ENCODE measurements around the gene STRADA. TPM values are rescaled to one million over a fixed set of nuclear protein-coding genes. Genes with fewer than 3 reads are reported as not detected.

Gene STRADA
- total and polyA plus RNA-seq, 2 of the 8 experiments (the other 6 are each of a cell fraction or from before 2014, with no cell fraction given), result 35.6 to 43.3 TPM

DNA sequence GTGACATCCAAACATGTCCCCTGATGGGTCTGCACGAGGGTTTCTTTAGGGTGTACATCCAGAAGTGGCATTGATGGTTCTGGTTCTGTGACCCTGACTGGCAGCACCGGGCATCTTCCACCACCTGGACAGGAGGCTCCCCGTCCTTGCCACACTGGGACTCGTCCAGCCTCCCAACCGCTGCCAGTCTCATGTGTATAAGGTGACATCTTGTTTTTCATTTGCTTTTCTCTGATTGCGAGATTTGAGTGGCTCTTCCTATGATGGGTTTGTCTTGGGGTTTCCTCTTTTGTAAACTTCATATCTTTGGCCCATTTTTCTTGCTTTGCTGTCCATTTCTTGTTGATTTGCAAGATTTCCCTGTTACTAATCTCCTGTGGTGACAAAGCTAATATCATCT lies 32.5 kb downstream of the STRADA start (continued):
- no peak for TF ChIP-seq PHF8 (conservative IDR thresholded peaks at IDR 0.05; ENCODE audit: low read depth, low read length)

Data from H1 (cell line).